AG10803 (cell line): ENCODE results near the gene LAMA2.

Source experiments
- DNase-seq: peaks from one replicate; pipeline ENCODE4 v3.0.0; 2010; ENCODE audit warnings: low read depth
- H3K4me3 ChIP-seq: 2 replicates; pipeline ENCODE4 v1.5.1; 2011; ENCODE audit warnings: mild to moderate bottlenecking, low read length, control low read depth
- CTCF ChIP-seq: conservative IDR thresholded peaks from 2 replicates; pipeline ENCODE4 v1.5.1; 2011; ENCODE audit warnings: mild to moderate bottlenecking, low read length, control low read depth, inconsistent platforms

Gene LAMA2

GRCh38 chr6:128882991-128883611, at the start of gene LAMA2:
TSS of gene LAMA2 (plus strand) at chr6:128883138. CDS start at chr6:128883246, 108 bp downstream.
- TF ChIP-seq CTCF: peak; percentile 25
- peak; percentile 81 for DNase-seq
- peak within 1 kb of the TSS; percentile 75 for H3K4me3 ChIP-seq

- TF ChIP-seq CTCF: no peak
Measured at GRCh38 chr6:128836761-128837160, 46.2 kb upstream of the LAMA2 start.

GRCh38 chr6:128841518-128841917, 41.4 kb upstream of the LAMA2 start:
- no peak overlapping the region for H3K4me3 ChIP-seq
- TF ChIP-seq CTCF: no peak
- no peak for DNase-seq

More at GRCh38 chr6:128836761-128837160, 46.2 kb upstream of the LAMA2 start:
- H3K4me3 ChIP-seq: no peak overlapping the region
- DNase-seq: no peak

- no peak for TF ChIP-seq CTCF
- no peak overlapping the region for H3K4me3 ChIP-seq
- no peak for DNase-seq
Measured at GRCh38 chr6:128844598-128844997, 38.3 kb upstream of the LAMA2 start.

GRCh38 chr6:128847431-128848210, 35.3 kb upstream of the LAMA2 start:
- no peak for TF ChIP-seq CTCF
- no peak for DNase-seq
- H3K4me3 ChIP-seq: no peak overlapping the region

GRCh38 chr6:128848212-128848935, 34.6 kb upstream of the LAMA2 start:
- TF ChIP-seq CTCF: no peak
- no peak overlapping the region for H3K4me3 ChIP-seq
- no peak for DNase-seq
